NCI-H524 (cell line): Measurements from ENCODE around the gene NUDT9.
"Not testable (repeated sequence)": the region's sequence is repeated elsewhere in the genome, so short reads cannot be mapped to it uniquely, and the experiment has no call there.

ENCODE experiments used
- DNase-seq, 2 experiments: peaks; one replicate each; lab custom pipeline; 2025; lab: John Stamatoyannopoulos, UW

NUDT9 gene, protein sequence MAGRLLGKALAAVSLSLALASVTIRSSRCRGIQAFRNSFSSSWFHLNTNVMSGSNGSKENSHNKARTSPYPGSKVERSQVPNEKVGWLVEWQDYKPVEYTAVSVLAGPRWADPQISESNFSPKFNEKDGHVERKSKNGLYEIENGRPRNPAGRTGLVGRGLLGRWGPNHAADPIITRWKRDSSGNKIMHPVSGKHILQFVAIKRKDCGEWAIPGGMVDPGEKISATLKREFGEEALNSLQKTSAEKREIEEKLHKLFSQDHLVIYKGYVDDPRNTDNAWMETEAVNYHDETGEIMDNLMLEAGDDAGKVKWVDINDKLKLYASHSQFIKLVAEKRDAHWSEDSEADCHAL

DNA sequence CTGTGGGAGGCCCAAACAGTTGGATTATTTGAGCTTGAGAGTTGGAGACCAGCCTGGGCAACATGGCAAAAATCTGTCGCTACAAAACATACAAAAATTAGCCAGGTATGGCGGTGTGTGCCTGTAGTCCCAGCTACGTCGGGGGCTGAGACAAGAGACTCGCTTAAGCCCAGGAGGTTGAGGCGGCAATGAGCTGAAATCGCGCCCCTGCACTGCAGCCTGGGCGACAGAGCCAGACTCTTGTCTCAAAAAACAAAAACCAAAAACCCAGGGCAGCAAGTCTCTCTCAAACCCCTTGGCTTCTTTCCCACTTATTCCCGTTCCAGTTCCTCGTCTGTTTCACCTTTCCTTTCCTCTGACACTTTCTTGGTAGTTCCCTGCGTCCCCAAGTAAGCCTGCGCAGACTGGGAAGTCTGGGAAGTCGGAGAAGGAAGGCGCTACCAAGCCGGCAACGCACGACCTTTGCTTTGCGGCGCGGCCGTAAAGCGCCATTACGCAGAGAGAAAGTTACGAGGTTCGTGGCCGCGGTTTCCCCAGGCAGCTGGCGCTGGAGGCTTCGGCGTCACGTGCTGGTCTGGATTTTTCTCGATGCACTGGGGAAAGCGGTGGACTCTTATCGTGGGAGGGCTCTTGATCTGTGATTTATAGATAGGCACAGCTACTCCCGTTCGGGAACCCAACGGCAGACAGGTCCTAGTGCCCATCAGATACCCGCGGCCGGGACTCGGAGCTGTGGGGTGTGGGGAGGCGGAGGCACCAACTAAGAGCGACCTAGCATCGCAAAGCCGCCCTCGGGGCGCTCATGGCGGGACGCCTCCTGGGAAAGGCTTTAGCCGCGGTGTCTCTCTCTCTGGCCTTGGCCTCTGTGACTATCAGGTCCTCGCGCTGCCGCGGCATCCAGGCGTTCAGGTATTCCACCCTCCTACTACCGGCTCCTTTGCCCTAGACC, at the start of gene NUDT9:
TSS of gene NUDT9 (plus strand) at position 470 of the 949 bp plus-strand sequence. CDS start at position 803, 333 bp downstream.
- DNase-seq = peak; percentile 69 to 87

DNA sequence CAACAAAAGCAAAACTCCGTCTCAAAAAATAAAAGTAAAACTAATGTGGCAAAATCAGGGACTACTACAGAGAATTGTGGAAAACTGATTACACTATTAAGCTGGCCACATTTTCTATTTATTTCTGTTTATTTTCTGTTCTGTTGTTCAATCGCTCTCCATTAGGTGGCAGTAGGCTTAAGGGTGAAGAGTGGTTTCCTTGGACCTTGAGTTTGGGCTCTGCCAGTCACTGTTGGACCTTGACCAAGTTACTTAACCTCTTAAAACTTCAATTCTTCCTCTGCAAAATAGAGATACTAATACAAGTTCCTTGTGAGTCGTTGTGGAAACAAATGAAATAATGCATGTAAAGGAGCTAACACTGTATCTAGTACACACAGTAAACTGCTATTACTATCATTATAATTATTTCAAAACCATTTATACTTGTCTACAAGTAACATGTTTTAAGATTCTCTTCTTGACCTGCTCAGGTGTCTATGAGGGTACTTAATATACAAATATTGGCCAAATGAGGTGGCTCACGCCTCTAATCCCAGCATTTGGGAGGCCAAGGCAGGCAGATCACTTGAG, 46.6 kb upstream of the NUDT9 start:
- peak in 1 of 2 experiments; percentile 5 for DNase-seq

DNA sequence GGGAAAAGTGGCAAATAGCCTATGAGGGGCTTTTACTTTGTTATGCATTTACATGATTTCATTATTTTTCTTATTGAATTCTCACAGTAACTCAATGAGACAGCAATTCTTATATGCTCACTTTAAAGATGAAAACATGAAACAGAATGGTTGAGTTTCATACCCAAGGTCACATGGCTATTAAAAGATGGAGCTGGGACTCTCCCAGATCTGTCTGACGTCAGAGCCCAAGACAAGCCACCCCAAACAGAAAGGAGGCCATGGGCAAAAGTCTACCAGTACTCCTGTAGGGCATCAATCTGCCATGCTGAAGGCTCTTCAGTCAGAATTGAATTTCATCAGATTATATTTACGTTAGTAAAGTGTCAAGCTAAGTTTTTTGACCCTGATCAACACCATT, 44.6 kb upstream of the NUDT9 start:
- no peak for DNase-seq

DNA sequence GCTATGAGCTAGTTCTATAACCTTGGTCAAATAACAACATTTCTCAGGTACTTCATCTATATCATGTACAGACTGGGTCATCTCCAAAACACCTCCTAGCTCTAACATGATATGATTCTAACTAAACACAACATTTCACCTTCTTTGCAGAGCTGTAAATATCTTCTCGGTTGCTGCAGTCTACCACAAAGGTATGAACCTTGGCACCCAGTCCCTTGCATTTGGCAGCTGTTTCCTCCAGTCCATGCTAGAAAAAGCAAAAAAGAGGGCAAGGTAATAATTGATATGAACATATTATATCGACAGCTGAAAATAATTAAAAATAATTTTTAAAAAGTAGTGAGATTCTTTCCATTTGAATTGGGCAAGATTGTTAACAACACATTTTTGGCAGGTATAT, 40.3 kb upstream of the NUDT9 start:
- no peak for DNase-seq

DNA sequence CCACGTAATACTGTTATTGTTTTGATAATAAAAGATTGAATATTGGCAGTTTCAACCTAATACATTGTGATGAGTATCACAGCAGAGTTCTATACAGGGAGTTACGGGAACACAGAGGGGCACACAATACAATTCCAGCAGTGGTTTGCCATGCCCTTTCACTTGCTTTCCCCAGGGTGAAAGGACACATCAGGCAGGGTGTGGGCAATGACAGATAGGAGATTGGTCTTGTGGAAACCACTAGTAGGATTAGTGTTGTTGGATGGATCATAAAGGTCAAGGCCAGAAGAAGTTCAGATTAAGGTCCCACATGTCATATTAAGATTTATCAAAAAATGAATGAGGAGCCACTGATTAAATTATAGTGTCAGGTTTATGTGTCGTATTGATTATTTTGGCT, 39.4 kb upstream of the NUDT9 start:
- no peak for DNase-seq

DNA sequence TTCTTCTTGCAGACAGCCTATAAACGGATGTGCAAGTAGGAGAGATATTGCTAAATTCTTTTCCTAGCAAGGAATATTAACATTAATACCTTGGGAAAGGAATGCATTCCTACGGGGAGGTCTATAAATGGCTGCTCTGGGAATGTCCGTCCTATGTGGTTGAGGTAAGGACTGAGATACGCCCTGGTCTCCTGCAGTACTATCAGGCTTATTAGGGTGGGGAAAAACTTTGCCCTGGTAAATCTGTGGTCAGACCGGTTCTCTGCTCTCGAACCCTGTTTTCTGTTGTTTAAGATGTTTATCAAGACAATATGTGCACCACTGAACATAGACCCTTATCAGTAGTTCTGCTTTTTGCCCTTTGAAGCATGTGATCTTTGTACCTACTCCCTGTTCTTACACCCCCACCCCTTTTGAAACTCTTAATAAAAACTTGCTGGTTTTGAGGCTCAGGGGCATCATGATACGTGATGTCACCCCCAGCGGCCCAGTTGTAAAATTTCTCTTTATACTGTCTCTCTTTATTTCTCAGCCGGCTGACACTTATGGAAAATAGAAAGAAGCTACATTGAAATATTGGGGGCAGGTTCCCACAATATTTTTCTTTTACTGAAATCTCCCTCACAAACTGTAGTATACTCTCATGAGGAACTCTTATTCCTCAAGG, 37.8 kb upstream of the NUDT9 start:
- DNase-seq = not testable (repeated sequence)

DNA sequence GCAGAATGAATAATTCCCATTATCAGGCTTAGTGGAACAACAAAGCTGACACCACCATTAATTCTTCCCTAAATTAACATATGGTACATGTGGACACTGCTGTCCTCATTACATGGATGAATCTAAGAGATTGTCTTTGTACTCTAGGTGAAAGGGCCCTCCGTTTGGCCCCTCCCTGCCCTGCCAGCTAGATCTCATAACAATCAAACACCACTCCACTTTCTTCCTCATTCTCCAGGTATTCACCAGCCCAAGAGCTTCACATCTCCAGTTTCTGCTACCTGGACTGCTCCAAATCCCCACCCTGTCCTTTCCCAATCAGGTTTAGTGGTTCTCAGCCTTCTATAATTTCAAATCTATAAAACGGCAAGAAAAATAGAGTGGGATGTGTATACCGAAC, 35.1 kb upstream of the NUDT9 start:
- DNase-seq = no peak

DNA sequence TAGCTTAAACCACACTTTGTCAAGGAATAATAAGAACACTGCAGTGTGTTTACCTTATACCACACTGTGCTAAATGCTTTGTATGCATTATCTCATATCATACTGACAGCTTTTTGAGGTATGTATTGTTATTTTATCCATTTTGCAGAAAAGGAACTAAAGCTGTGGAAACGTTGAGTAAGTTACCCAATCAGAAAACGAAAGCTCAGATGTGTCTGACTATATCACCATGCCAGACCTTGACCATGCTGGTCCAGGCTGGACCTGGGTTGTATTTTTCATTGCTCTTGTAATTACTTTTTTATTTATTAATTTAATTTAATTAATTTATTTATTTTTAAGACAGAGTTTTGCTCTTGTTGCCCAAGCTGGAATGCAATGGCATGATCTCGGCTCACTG, 33.5 kb upstream of the NUDT9 start:
- DNase-seq = no peak

DNA sequence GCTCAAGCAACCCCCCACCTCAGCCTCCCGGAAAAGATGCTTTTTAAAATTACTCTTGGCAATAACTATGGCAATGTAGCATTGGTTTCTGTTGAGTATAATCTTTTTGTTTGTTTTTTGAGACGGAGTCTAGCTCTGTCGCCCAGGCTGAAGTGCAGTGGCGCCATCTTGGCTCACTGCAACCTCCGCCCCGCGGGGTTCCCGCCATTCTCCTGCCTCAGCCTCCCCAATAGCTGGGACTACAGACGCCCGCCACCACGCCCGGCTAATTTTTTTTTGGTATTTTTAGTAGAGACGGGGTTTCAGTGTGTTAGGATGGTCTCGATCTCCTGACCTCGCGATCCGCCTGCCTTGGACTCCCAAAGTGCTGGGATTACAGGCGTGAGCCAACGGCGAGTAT, 32.3 kb upstream of the NUDT9 start:
- not testable (repeated sequence) for DNase-seq

DNA sequence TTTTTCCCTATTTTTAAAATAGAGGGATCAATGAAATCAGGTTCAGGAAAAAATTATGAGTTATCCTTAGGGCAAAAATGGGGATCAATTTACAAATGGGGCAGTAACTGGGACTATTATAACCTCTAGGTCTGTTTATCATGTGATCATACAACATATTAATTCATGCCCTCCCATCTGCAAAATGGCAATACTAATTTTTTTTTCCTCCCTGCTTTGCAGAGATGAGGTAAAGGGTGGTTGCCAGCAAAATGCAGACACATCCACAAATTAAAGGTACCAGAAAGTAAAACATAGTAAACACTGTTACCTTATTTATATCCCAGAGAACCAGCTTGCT, 31.9 kb upstream of the NUDT9 start:
- DNase-seq = peak in 1 of 2 experiments; percentile 18

DNA sequence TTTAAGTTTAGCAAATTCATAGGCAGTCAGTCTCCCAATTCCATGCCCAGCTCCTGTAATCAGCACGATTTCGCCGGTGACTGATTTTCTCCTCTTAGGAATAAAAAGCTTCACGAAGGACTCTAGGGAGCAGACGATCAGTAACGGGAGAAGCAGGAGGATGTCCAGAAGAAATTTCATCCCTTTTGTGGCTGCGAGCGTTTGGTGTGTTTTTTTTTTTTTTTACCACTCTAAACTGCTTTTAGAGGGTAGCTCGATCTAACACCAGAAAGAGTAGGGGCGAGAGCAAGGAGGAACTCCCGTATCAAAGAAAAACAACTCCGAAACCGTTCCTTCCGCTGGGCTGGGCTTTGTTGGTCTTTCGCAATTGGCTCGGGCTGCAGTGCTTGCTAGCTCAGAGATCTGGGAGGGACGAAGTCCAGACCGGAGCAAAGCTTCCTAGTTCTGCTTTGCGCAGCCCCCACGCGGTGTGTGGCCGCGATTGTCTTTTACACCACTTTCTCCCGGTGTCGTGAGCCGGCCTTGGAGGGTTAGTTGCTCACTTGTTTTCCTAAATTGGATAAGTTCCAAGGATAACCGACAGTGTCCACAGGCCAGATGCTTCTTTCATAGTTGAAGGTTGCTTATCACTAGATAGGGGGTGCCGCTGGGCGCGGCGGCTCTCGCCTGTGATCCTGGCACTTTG, 31.3 kb upstream of the NUDT9 start, which contains the start of gene HSD17B11:
TSS of gene HSD17B11 (minus strand) at position 298 of the 685 bp plus-strand sequence. CDS start at position 180, 118 bp downstream.
- peak; percentile 73 to 79 for DNase-seq

DNA sequence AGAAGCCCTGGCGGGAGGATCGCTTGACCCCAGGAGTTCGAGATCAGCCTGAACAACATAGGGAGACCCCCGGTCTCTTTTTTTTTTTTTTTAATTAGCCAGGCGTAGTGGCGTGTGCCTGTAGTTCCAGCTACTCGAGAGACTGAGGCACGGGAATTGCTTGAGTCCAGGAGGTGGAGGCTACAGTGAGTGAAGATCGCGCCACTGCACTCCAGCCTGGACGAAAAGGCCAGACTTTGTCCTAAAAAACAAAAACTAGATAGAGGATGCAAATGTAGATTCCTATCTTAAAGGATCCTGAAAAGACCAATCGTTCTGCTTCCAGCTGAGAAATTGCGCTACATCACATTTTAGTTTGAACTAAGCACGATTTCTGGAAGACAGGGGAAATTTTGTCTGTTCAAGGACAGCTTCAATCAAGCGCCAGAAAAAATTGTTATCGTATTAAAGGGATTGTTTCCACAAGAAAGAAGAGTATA, 30.8 kb upstream of the NUDT9 start:
- DNase-seq = no peak

DNA sequence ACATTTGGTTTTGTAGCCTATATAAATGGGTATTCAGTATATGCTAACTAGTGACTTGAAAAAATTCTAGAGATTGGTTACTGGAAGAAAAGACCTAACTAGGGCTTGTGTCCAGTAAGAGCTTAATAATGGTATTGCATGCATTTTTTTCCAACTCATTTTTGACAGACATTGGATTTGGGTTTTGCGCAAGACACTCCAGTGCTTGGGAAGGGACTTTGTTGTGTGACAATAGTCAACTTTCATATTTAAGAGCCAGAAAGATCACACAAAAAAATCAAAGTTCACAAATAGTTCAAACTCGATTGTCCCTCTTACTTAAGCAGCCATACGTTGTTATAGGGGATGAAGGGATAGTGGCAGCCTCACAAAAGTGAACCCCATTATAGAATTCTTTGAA, 30.2 kb upstream of the NUDT9 start:
- DNase-seq = no peak

DNA sequence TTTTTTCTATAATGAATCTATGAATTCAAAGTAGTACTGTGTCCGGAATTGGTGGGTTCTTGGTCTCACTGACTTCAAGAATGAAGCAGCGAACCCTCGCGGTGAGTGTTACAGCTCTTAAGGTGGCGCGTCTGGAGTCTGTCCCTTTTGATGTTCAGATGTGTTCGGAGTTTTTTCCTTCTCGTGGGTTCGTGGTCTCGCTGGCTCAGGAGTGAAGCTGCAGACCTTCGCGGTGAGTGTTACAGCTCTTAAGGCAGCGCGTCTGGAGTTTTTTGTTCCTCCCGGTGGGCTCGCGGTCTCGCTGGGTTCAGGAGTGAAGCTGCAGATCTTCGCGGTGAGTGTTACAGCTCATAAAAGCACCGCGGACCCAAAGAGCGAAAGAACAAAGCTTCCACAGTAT, 27.3 kb upstream of the NUDT9 start:
- DNase-seq = not testable (repeated sequence)

DNA sequence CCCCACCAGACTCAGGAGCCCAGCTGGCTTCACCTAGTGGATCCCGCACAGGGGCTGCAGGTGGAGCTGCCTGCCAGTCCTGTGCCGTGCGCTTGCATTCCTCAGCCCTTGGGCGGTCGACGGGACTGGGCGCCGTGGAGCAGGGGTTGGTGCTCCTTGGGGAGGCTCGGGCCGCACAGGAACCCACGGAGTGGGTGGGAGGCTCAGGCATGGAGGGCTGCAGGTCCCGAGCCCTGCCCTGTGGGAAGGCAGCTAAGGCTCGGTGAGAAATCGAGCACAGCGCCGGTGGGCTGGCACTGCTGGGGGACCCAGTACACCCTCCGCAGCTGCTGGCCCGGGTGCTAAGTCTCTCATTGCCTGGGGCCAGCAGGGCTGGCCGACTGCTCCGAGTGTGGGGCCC, 26.5 kb upstream of the NUDT9 start:
- DNase-seq = not testable (repeated sequence)

DNA sequence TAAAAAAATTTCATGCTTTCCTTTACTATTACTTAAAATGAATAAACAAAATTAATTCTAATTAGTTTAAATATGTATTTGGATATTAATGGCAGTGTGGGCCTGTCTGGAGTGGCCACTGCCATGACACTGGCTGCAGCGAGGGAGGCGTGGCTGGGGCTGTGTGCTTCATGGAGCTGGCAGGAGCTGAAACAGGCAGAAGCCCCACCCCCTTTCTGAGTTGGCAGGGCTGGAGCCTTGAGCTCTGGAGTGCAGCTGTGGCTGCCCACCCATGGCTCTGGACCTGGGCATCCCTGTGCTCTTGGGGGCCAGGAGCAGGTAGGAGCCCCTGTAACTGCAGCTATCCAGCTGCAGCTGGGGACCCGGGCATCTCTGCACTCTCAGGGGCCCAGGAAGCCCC, 23.2 kb upstream of the NUDT9 start:
- DNase-seq = no peak

DNA sequence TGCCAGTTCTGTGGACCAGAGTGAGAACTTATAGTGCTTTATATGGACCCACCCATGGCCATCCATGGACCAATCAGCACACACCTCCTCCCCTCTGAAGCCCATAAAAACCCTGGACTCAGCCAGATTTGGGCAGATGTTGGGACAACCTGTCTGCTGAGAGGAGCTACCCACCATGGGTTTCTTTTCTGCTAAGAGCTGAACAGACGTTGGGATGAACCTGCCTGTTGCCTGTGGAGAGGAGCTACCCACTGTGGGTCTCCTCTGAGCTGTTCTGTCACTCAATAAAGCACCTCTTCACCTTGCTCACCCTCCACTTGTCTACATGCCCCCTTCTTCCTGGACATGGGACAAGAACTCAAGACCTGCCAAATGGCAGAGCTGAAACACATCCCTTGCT, 22.4 kb upstream of the NUDT9 start:
- no peak for DNase-seq

DNA sequence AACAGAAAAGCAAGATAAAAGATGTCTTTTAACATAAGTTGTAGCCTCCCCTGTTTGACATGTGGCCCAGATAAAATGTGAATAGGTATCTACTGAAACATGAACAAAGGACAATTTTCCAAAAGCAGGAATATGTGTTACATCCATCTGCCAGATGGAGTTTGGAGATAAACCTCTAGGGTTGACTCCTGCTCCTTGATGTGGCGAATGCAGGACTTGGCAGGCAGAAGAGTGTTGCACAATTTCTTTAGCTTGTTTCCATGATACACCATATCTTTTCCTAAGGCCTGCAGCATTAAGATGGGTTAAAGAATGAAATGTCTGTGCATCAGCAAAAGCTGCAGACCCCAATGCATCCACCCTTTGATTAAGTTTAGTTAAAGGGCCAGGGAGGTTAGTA, 18.6 kb upstream of the NUDT9 start:
- not testable (repeated sequence) for DNase-seq

DNA sequence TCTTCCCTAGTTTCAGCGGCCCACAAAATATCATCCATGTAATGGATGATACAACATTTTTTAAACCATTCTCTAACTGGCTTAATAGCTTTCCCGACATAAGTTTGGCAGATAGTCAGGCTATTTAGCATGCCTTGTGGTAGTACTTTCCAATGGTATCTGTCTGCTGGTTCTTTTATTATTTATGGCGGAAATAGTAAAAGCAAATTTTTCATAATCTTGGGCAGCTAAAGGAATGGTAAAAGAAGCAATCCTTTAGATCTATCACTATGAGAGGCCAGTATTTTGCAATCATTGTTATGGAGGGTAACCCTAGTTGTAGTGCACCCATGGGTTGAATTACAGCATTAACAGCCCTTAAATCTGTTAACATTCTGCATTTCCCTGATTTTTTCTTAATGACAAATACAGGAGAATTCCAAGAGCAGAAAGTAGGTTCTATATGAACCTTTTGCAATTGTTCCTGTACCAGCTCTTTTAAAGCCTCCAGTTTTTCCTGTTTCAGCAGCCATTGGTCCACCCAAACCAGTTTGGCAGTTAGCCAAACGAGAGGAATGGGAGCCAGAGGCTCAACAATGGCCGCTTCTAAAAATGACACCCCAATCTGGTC, 17.1 kb upstream of the NUDT9 start:
- no peak for DNase-seq

DNA sequence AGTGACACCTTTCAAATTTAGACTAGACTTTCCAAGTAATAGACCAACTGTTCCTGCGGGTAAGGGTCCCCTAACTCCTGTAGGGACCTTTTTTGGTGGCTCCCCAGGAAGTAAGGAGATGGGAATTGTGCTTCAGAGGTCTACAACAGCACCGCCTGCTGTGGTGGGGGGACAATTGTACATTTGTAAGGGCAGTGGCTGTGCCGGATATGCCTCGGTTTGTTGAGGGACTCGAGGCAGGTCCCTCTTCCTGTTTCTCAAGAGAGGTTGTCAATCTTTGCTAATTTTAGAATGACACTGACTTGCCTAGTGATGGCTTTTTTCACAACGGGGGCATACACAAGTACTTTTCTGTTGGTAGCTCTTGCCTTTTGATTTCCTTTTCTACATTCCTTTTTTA, 15.9 kb upstream of the NUDT9 start:
- DNase-seq = no peak

DNA sequence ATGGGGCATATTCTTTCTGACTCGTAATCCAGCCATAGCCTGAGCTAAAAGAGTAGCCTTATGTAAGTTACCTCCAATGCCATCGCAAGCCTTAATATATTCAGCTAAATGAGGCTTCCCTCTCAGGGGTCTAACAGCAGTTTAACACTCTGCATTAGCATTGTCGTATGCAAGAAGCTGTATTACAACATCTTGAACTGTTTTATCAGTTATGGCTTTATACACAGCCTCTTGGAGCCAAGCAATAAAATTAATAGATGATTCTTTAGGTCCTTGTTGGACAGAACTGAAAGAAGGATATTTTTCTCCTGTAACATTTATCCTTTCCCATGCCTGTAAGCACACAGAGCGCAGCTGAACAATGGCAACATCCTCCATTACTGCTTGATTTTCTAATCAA, 15.5 kb upstream of the NUDT9 start:
- DNase-seq = not testable (repeated sequence)
